ENCODE results near the gene DYNLT4.

Gene DYNLT4

GRCh38 chr1:44757420-44757819 is 49.7 kb downstream of the DYNLT4 start:
- DNase-seq (ENCODE audit: low read depth in 3 of 3), result no peak
